ENCODE measurements around the gene COL6A2. TPM values are rescaled to one million over a fixed set of nuclear protein-coding genes. Genes with fewer than 3 reads are reported as not detected.

Gene COL6A2
- total and polyA plus RNA-seq, 2 of the 13 experiments (the other 11 are each of a cell fraction or from before 2014, with no cell fraction given) = 0.07 to 0.41 TPM

- TF ChIP-seq SKIL (CRISPR knock-in tag; IDR thresholded peaks at IDR 0.05; ENCODE audit: borderline replicate concordance) (peak; percentile 75), ZSCAN25 (CRISPR knock-in tag; IDR thresholded peaks at IDR 0.05) (peak; percentile 82), ZBTB25 (CRISPR knock-in tag; IDR thresholded peaks at IDR 0.05) (0 out of 2 replicates have a peak, but pooled peaks have one; percentile 43), ZNF501 (CRISPR knock-in tag; IDR thresholded peaks at IDR 0.05) (peak; percentile 69; the same call in 1 of the 2 replicates), ETV6 (CRISPR knock-in tag; conservative IDR thresholded peaks at IDR 0.05) (no peak; the same call in 1 of the 2 replicates), SMARCC2 (IDR thresholded peaks at IDR 0.05) (no peak), ZFP91 (CRISPR knock-in tag; IDR thresholded peaks at IDR 0.05; ENCODE audit: borderline replicate concordance) (peak; percentile 78; the same call in 1 of the 2 replicates), SKI (IDR thresholded peaks at IDR 0.05; ENCODE audit: partially characterized antibody) (peak; percentile 19), RAD21 (CRISPR knock-in tag; IDR thresholded peaks at IDR 0.05) (no peak), HDAC6 (IDR thresholded peaks at IDR 0.05; ENCODE audit: low read depth, low read length) (no peak), ZNF335 (CRISPR knock-in tag; IDR thresholded peaks at IDR 0.05) (no peak), HIVEP1 (CRISPR knock-in tag; IDR thresholded peaks at IDR 0.05) (peak; percentile 85), ZFY (CRISPR knock-in tag; IDR thresholded peaks at IDR 0.05) (peak; percentile 85), MXD4 (CRISPR knock-in tag; IDR thresholded peaks at IDR 0.05) (no peak), U2AF1 (optimal IDR thresholded peaks at IDR 0.05; ENCODE audit: low read depth, low read length) (no peak), MAX (IDR thresholded peaks at IDR 0.05) (no peak), ZNF781 (CRISPR knock-in tag; IDR thresholded peaks at IDR 0.05; ENCODE audit: borderline replicate concordance, not compliant biosample characterization) (peak; percentile 81), HMGA1 (CRISPR knock-in tag; conservative IDR thresholded peaks at IDR 0.05) (no peak), ZNF7 (CRISPR knock-in tag; IDR thresholded peaks at IDR 0.05) (no peak), GRHL1 (CRISPR knock-in tag; conservative IDR thresholded peaks at IDR 0.05) (no peak), ZNF329 (CRISPR knock-in tag; IDR thresholded peaks at IDR 0.05; ENCODE audit: low read depth) (peak; percentile 61; the same call in 1 of the 2 replicates)
Measured at GRCh38 chr21:46155514-46156377, 57.8 kb downstream of the COL6A2 start, which contains the start of gene FTCD (continued).
